ENCODE measurements around the gene PLEKHH1. TPM values are rescaled to one million over a fixed set of nuclear protein-coding genes. Genes with fewer than 3 reads are reported as not detected.

The PLEKHH1 gene
- total RNA-seq, 4 donors from 2014 or later = 71.1 to 123 (median 79.7) TPM

DNA sequence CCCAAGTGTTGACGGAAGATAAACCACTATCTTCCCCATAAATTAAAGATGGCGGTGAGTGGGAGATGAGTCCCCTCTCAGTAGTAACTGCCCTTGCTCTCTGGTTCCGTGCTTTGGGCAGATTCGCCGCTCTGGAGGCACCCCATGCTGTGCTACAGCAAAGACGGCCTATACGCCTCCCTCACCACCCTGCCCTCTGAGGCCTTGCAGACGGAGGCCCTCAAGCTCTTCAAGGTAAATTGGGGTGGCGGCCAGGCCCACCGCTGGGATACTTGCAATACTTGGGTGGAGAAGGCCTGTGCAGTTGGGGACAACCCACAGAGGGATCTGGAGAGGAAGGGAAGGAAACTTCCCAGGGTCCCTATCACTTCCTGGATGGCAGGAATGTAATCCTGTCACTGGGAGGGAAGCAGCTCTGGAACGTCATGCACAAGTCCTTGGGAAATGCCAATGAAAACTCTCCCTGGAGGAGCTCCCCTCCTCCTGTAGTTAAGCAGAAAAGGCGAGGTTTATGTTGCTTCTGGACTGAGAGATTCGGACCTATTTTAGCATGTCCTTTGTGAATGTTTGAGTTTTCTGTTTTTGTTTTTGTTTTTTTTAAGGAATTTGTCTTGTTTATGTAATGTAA is 44.2 kb downstream of the PLEKHH1 start:
- 74 to 83% methylated on average over 2 to 12 of the region's 13 CpGs for WGBS, 2 donors (ENCODE audit: low coverage in 1 of 2)
- Histone ChIP-seq H3K27ac (no peak overlapping the region), H3K27me3 (no peaks in the 10 kb centered on the region), H3K9me3 (no peaks in the 10 kb centered on the region), H3K4me1 (no peaks in the 10 kb centered on the region), H3K4me3 (no peak overlapping the region), H3K36me3 (peaks cover 0 to 9% (median 0%) of the 10 kb centered on the region in 4 donors)
- in situ Hi-C loops (cut with MboI; ENCODE audit: low pct_ligation_motif_present in 1 of 4, low pct_unique_long_range_greater_than_20kb in 1 of 4, low sequenced_read_pairs in 3 of 4) (no loop called here), intact Hi-C loops (cut with DNase I; ENCODE audit: low total_unique reads) (no loop called here)
- DNase-seq = no peak
- TF ChIP-seq POLR2A (IDR thresholded peaks at IDR 0.05) = no peak
- TF ChIP-seq POLR2AphosphoS5 (IDR thresholded peaks at IDR 0.05) = no peak
- TF ChIP-seq CTCF (IDR thresholded peaks at IDR 0.05) = no peak
- TF ChIP-seq EP300 (IDR thresholded peaks at IDR 0.05; ENCODE audit: low read depth) = no peak

DNA sequence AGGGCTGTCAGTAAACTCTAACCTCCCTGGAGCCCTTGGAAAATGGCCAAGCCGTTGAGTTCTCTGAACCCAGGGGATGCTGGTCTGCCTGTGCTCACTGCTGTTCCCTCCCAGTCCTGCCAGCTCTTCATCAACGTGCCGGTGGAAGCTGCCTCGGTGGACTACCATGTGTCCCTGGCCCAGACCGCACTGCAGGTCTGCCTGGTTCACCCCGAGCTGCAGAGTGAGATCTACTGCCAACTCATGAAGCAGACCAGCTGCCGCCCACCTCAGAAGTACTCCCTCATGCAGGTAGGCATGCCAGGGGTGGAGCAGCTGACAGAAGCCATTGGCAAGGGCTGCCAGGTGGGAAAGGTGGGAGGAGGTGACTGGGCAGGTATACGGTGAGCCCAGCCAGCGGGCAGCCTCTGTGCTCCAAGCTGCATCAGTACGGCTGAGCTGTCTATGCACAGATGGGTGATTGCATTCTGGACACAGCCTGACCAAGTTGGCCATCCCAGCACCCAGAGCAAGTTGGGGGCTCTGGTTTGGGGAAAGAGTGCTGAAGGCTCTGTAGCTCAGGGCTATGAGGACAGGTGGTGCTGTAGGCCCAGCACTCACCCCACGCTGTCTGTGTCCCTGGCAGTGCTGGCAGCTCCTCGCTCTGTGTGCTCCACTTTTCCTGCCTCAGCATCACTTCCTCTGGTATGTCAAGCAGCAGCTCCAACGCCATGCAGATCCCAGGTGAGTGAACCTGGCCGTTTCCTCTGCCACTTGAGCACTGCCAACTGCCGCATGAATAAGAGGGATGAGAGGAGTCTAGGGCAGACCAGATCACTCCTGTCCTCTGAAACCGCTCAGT is 45.0 kb downstream of the PLEKHH1 start:
- H3K36me3 ChIP-seq = peaks cover 0 to 9% (median 0%) of the 10 kb centered on the region in 4 donors
- no peak for DNase-seq
- no peak overlapping the region for H3K4me3 ChIP-seq
- H3K27ac ChIP-seq = no peak overlapping the region
- intact Hi-C loops (cut with DNase I; ENCODE audit: low total_unique reads) (no loop called here), in situ Hi-C loops (cut with MboI; ENCODE audit: low pct_ligation_motif_present in 1 of 4, low pct_unique_long_range_greater_than_20kb in 1 of 4, low sequenced_read_pairs in 3 of 4) (no loop called here)
- TF ChIP-seq POLR2A (IDR thresholded peaks at IDR 0.05) (no peak), CTCF (IDR thresholded peaks at IDR 0.05) (no peak), POLR2AphosphoS5 (IDR thresholded peaks at IDR 0.05) (no peak), EP300 (IDR thresholded peaks at IDR 0.05; ENCODE audit: low read depth) (no peak)
- H3K9me3 ChIP-seq = no peaks in the 10 kb centered on the region
- 60 to 85% methylated on average over 1 to 16 of the region's 16 CpGs for WGBS, 2 donors (ENCODE audit: low coverage in 1 of 2)
- no peaks in the 10 kb centered on the region for H3K27me3 ChIP-seq
- H3K4me1 ChIP-seq = no peaks in the 10 kb centered on the region

- Histone ChIP-seq H3K9me3 (no peaks in the 10 kb centered on the region), H3K27ac (no peak overlapping the region), H3K4me3 (no peak overlapping the region), H3K36me3 (peaks cover 0 to 9% (median 0%) of the 10 kb centered on the region in 4 donors), H3K27me3 (no peaks in the 10 kb centered on the region), H3K4me1 (no peaks in the 10 kb centered on the region)
- in situ Hi-C loops (cut with MboI; ENCODE audit: low pct_ligation_motif_present in 1 of 4, low pct_unique_long_range_greater_than_20kb in 1 of 4, low sequenced_read_pairs in 3 of 4) (no loop called here), intact Hi-C loops (cut with DNase I; ENCODE audit: low total_unique reads) (no loop called here)
- DNase-seq = no peak
- TF ChIP-seq POLR2A (IDR thresholded peaks at IDR 0.05) = no peak
- no peak for TF ChIP-seq EP300 (IDR thresholded peaks at IDR 0.05; ENCODE audit: low read depth)
- TF ChIP-seq POLR2AphosphoS5 (IDR thresholded peaks at IDR 0.05) = no peak
- no peak for TF ChIP-seq CTCF (IDR thresholded peaks at IDR 0.05)
- 80% methylated on average over 15 of the region's 15 CpGs; no CpG with 5 or more reads in 1 of the 2 donors for WGBS, 2 donors (ENCODE audit: low coverage in 1 of 2)
These were observed 46.0 kb downstream of the PLEKHH1 start for GRCh38 chr14:67579040-67579439.

GRCh38 chr14:67579636-67580035 is 46.5 kb downstream of the PLEKHH1 start:
- no peak overlapping the region for H3K4me3 ChIP-seq
- no peaks in the 10 kb centered on the region for H3K27me3 ChIP-seq
- 96% methylated on average over 7 of the region's 7 CpGs; no CpG with 5 or more reads in 1 of the 2 donors for WGBS, 2 donors (ENCODE audit: low coverage in 1 of 2)
- no peak for DNase-seq
- no peak overlapping the region for H3K27ac ChIP-seq
- in situ Hi-C loops (cut with MboI; ENCODE audit: low pct_ligation_motif_present in 1 of 4, low pct_unique_long_range_greater_than_20kb in 1 of 4, low sequenced_read_pairs in 3 of 4) = loop anchor here in 2 of 4 donors (10.0 kb wide), 1 partner anchor 125 kb away; the partner anchor contains the start of gene RDH12 (in 2 of the 2)
- no peaks in the 10 kb centered on the region for H3K9me3 ChIP-seq
- peaks cover 0 to 9% (median 0%) of the 10 kb centered on the region in 4 donors for H3K36me3 ChIP-seq
- intact Hi-C loops (cut with DNase I; ENCODE audit: low total_unique reads) = no loop called here
- TF ChIP-seq POLR2A (IDR thresholded peaks at IDR 0.05) = no peak
- TF ChIP-seq POLR2AphosphoS5 (IDR thresholded peaks at IDR 0.05) = no peak
- TF ChIP-seq CTCF (IDR thresholded peaks at IDR 0.05) = no peak
- no peak for TF ChIP-seq EP300 (IDR thresholded peaks at IDR 0.05; ENCODE audit: low read depth)
- no peaks in the 10 kb centered on the region for H3K4me1 ChIP-seq

Measured in transverse colon (tissue), 4 donors.